DND-41 (cell line): ENCODE results near the gene NGRN.

Experiments used
- ATAC-seq: fragments of 200-7000 bp; cut with Tn5 transposase; 3 replicates; pipeline ENCODE4 v1.9.1; 2021; ENCODE audit warnings: low read depth; ENCODE audit not compliant: insufficient read depth
- DNase-seq: peaks from one replicate; pipeline ENCODE4 v3.0.0-alpha.2; 2020
- H2AFZ ChIP-seq: 2 replicates; pipeline ENCODE4 v1.6.0; 2012; ENCODE audit warnings: low read depth, low read length
- H3K27ac ChIP-seq: 2 replicates; pipeline ENCODE4 v1.5.1; 2012; ENCODE audit warnings: low read length, inconsistent platforms
- H3K27me3 ChIP-seq: fragments of 200-600 bp; sonication (generic); 2 replicates; pipeline ENCODE4 v1.6.0; 2012; ENCODE audit warnings: low read length, mild to moderate bottlenecking, inconsistent platforms; ENCODE audit not compliant: insufficient read depth, poor library complexity
- H3K36me3 ChIP-seq: 2 replicates; pipeline ENCODE4 v1.5.1; 2012; ENCODE audit warnings: low read length, inconsistent platforms; ENCODE audit not compliant: insufficient read depth
- H3K4me1 ChIP-seq: 2 replicates; pipeline ENCODE4 v1.5.1; 2012; ENCODE audit warnings: mild to moderate bottlenecking, low read length; ENCODE audit not compliant: insufficient read depth
- H3K4me2 ChIP-seq: 2 replicates; pipeline ENCODE4 v1.6.0; 2012; ENCODE audit warnings: mild to moderate bottlenecking, moderate library complexity, low read length, inconsistent platforms; ENCODE audit not compliant: insufficient read depth
- H3K4me3 ChIP-seq, 2 experiments: fragments of 200-600 bp in 1 of 2; shearing (Covaris generic) in 1 of 2; 2 replicates each; pipeline ENCODE4 v1.5.1; 2012 to 2016; ENCODE audit warnings: inconsistent platforms in 2 of 2, low read length in 2 of 2, mild to moderate bottlenecking in 2 of 2, low read depth in 1 of 2, moderate library complexity in 1 of 2
- H3K79me2 ChIP-seq: 2 replicates; pipeline ENCODE4 v1.6.0; 2012; ENCODE audit warnings: low read length, inconsistent platforms; ENCODE audit not compliant: insufficient read depth
- H3K9ac ChIP-seq: 2 replicates; pipeline ENCODE4 v1.6.0; 2012; ENCODE audit warnings: low read depth, mild to moderate bottlenecking, inconsistent platforms, low read length, moderate library complexity
- H3K9me3 ChIP-seq: 2 replicates; pipeline ENCODE4 v1.5.1; 2012; ENCODE audit warnings: low read length, moderate library complexity, mild to moderate bottlenecking, inconsistent platforms; ENCODE audit not compliant: insufficient read depth, severe bottlenecking
- H4K20me1 ChIP-seq: 2 replicates; pipeline ENCODE4 v1.6.0; 2012; ENCODE audit warnings: low read length; ENCODE audit not compliant: insufficient read depth
- CTCF ChIP-seq: IDR thresholded peaks from 2 replicates; pipeline ENCODE4 v1.5.1; 2012; ENCODE audit warnings: borderline replicate concordance, low read length, moderate library complexity, mild to moderate bottlenecking; ENCODE audit not compliant: poor library complexity, severe bottlenecking; ENCODE audit errors: extremely low read depth
- EZH2 ChIP-seq: IDR thresholded peaks from 3 replicates; pipeline ENCODE4 v1.6.1; 2012; ENCODE audit warnings: borderline replicate concordance, low read depth, mild to moderate bottlenecking, moderate library complexity, low read length, inconsistent platforms; ENCODE audit not compliant: severe bottlenecking

The NGRN gene

GRCh38 chr15:90232941-90233386 lies 32.5 kb upstream of the NGRN start:
- H3K4me3 ChIP-seq: peak overlapping the region; percentile 40 to 83; a peak in 3 of 4 replicates
- H3K9ac ChIP-seq: peak overlapping the region; percentile 72
- TF ChIP-seq CTCF (no peak), EZH2 (no peak)
- H3K4me2 ChIP-seq: peak overlapping the region; percentile 91
- H4K20me1 ChIP-seq: no peaks in the 10 kb centered on the region; the same call in 1 of the 2 replicates
- H3K27me3 ChIP-seq: no peaks in the 10 kb centered on the region
- DNase-seq (peak; percentile 11), ATAC-seq (no peak)
- H3K27ac ChIP-seq: peak overlapping the region; percentile 59
- H3K4me1 ChIP-seq: peaks cover 32% of the 10 kb centered on the region
- H3K36me3 ChIP-seq: peaks cover 26% of the 10 kb centered on the region
- peak overlapping the region; percentile 49 for H2AFZ ChIP-seq
- peaks cover 6% of the 10 kb centered on the region for H3K79me2 ChIP-seq
- H3K9me3 ChIP-seq: no peaks in the 10 kb centered on the region

GRCh38 chr15:90233387-90234095 lies 31.9 kb upstream of the NGRN start, which contains the start of gene CIB1:
Gene CIB1 (minus strand): TSS chr15:90233941. CDS start chr15:90233885, 56 bp downstream.
- Histone ChIP-seq H3K4me2 (peak within 1 kb of the TSS; percentile 91), H3K27ac (peak within 1 kb of the TSS; percentile 70), H3K9me3 (no peaks in the 10 kb centered on the region), H3K9ac (peak within 1 kb of the TSS; percentile 72), H3K79me2 (peaks cover 6% of the 10 kb centered on the region), H3K4me1 (peaks cover 32% of the 10 kb centered on the region), H3K27me3 (no peaks in the 10 kb centered on the region), H3K4me3 (peak within 1 kb of the TSS; percentile 40 to 83; a peak in 3 of 4 replicates), H2AFZ (peak within 1 kb of the TSS; percentile 90), H3K36me3 (peaks cover 30% of the 10 kb centered on the region), H4K20me1 (no peaks in the 10 kb centered on the region; the same call in 1 of the 2 replicates)
- ATAC-seq (peak; percentile 87), DNase-seq (peak; percentile 95)
- peak; percentile 30 for TF ChIP-seq CTCF
- no peak for TF ChIP-seq EZH2

- ATAC-seq: peak; percentile 72
Measured at GRCh38 chr15:90234096-90234988, 31.1 kb upstream of the NGRN start, which contains the start of gene GDPGP1. Gene GDPGP1 (plus strand): TSS chr15:90234209. CDS start chr15:90240909, 6,700 bp downstream.

More at GRCh38 chr15:90234096-90234988, 31.1 kb upstream of the NGRN start, which contains the start of gene GDPGP1:
- TF ChIP-seq CTCF: no peak
- H3K9me3 ChIP-seq: no peaks in the 10 kb centered on the region
- H3K4me1 ChIP-seq: peaks cover 32% of the 10 kb centered on the region
- no peak for DNase-seq
- peak within 1 kb of the TSS; percentile 70 for H3K27ac ChIP-seq
- peak within 1 kb of the TSS; percentile 90 for H2AFZ ChIP-seq
- peaks cover 6% of the 10 kb centered on the region for H3K79me2 ChIP-seq
- peak within 1 kb of the TSS; percentile 91 for H3K4me2 ChIP-seq
- H3K27me3 ChIP-seq: no peaks in the 10 kb centered on the region
- H4K20me1 ChIP-seq: no peaks in the 10 kb centered on the region; the same call in 1 of the 2 replicates
- peaks cover 29% of the 10 kb centered on the region for H3K36me3 ChIP-seq
- H3K4me3 ChIP-seq: peak within 1 kb of the TSS; percentile 40 to 83; a peak in 3 of 4 replicates
- peak within 1 kb of the TSS; percentile 72 for H3K9ac ChIP-seq
